ENCODE measurements around the gene ECT2.

Gene ECT2

GRCh38 chr3:172869368-172869771, 118.8 kb downstream of the ECT2 start:
- DNase-seq, result no peak

- no peak for DNase-seq
Observed at GRCh38 chr3:172869784-172870518, 119.4 kb downstream of the ECT2 start.

Measured in eye (tissue), 1 donor.